ENCODE measurements around the gene THADA. TPM values are rescaled to one million over a fixed set of nuclear protein-coding genes. Genes with fewer than 3 reads are reported as not detected.

The THADA gene
- total and polyA plus RNA-seq, 2 donors (not counting 3 experiments of a cell fraction or from before 2014, with no cell fraction given), result 22.6 to 25.3 TPM

GRCh38 chr2:43566461-43566729 lies 29.4 kb downstream of the THADA start:
- Histone ChIP-seq H3K4me2 (ENCODE audit: insufficient read depth, low read length) (no peak overlapping the region), H3K4me1 (ENCODE audit: control insufficient read depth, extremely low read depth, insufficient read depth, low read length) (no peaks in the 10 kb centered on the region), H3K36me3 (ENCODE audit: control insufficient read depth in 2 of 2, extremely low read depth in 1 of 2, insufficient read depth in 2 of 2, low read length in 2 of 2) (peaks cover 3 to 10% of the 10 kb centered on the region in 2 experiments), H4K20me1 (replicated peaks; ENCODE audit: control insufficient read depth, extremely low read depth, insufficient read depth, low read length) (no peaks in the 10 kb centered on the region), H3K4me3 (replicated peaks in 1 of 3; ENCODE audit: insufficient read depth in 1 of 3, low read depth in 1 of 3, low read length in 3 of 3) (no peak overlapping the region), H3K9ac (replicated peaks; ENCODE audit: extremely low read depth, insufficient read depth, low read length) (no peak overlapping the region), H3K9me3 (replicated peaks; ENCODE audit: control insufficient read depth, insufficient read depth, low read length) (no peaks in the 10 kb centered on the region), H2AFZ (ENCODE audit: low read depth, low read length) (no peak overlapping the region), H3K27me3 (ENCODE audit: control insufficient read depth in 2 of 2, insufficient read depth in 2 of 2, low read length in 2 of 2) (no peaks in the 10 kb centered on the region), H3K79me2 (ENCODE audit: control insufficient read depth, insufficient read depth, low read length) (no peaks in the 10 kb centered on the region), H3K9me1 (replicated peaks; ENCODE audit: control insufficient read depth, extremely low read depth, insufficient read depth, low read length) (no peaks in the 10 kb centered on the region), H3K27ac (ENCODE audit: insufficient read depth, low read depth, low read length) (no peak overlapping the region)
- intact Hi-C loops (cut with micrococcal nuclease) (no loop called here), dilution Hi-C loops (cut with MboI; ENCODE audit: extremely low pct_ligation_motif_present, low sequenced_read_pairs) (no loop called here)
- FAIRE-seq (no peak), DNase-seq (ENCODE audit: low read depth, low spot score) (no peak)
- TF ChIP-seq GATA2 (IDR thresholded peaks at IDR 0.05; ENCODE audit: insufficient read depth, insufficient read length, low read depth, low read length) (no peak), POLR2AphosphoS5 (IDR thresholded peaks at IDR 0.05; ENCODE audit: insufficient read depth, low read depth, low read length) (no peak), POLR2A (IDR thresholded peaks at IDR 0.05; ENCODE audit: low read depth, low read length) (no peak), JUN (IDR thresholded peaks at IDR 0.05; ENCODE audit: borderline replicate concordance, insufficient read depth, insufficient read length, low read depth) (no peak), MAX (IDR thresholded peaks at IDR 0.05; ENCODE audit: insufficient read depth, insufficient read length) (no peak), CTCF (IDR thresholded peaks at IDR 0.05; ENCODE audit: extremely low read depth in 1 of 2, insufficient read depth in 1 of 2, low read depth in 1 of 2, low read length in 2 of 2) (no peak), MYC (IDR thresholded peaks at IDR 0.05; ENCODE audit: low read depth, low read length) (no peak), FOS (IDR thresholded peaks at IDR 0.05; ENCODE audit: borderline replicate concordance, insufficient read depth, low read length) (no peak), EZH2 (IDR thresholded peaks at IDR 0.05; ENCODE audit: borderline replicate concordance, low read depth, low read length, severe bottlenecking) (no peak)
- ChIA-PET CTCF (interaction anchor here (1.2 to 6.2 kb wide), 4 partner anchors 10 to 739 kb away, joined by 3 to 63 read pairs (median 14); no protein-coding TSS in a partner anchor), POLR2A (no interaction called here)
- BruUV-seq (replicated peaks), result no TSS peak

Measured in endothelial cell of umbilical vein (primary cell).